Middle frontal gyrus (tissue), 1 donor: ENCODE measurements around the gene SDHC.
"Not testable (repeated sequence)": the region's sequence is repeated elsewhere in the genome, so short reads cannot be mapped to it uniquely, and the experiment has no call there.

ENCODE experiments used
- DNase-seq: peaks from one replicate; pipeline ENCODE4 v3.0.0-alpha.2; 2015; ENCODE audit warnings: low spot score; ENCODE audit errors: extremely low spot score

The SDHC gene

DNA sequence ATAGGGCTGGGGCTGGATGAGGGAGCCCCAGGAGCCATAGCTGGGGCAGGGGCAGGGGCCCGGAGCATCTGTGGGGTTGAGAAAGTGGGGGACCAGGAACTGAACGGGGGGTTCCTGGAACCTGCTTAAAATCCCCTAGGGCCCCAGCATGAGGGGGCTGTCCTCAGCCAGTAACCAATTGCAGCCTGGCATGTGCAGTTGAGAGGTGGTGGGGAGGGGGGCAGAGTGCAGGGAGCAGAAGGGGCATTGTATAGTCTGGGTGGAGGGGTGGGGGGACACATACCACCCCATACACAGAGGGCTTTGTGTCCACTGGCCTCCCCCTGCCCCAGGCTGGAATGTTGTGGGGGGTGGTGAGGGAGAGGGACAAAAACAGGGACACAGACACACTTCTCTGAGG, 4.3 kb upstream of the SDHC start, which contains the start of gene MPZ:
TSS of gene MPZ (minus strand) at position 101 of the 400 bp plus-strand sequence. CDS start at position 38, 63 bp downstream.
- no peak for DNase-seq

DNA sequence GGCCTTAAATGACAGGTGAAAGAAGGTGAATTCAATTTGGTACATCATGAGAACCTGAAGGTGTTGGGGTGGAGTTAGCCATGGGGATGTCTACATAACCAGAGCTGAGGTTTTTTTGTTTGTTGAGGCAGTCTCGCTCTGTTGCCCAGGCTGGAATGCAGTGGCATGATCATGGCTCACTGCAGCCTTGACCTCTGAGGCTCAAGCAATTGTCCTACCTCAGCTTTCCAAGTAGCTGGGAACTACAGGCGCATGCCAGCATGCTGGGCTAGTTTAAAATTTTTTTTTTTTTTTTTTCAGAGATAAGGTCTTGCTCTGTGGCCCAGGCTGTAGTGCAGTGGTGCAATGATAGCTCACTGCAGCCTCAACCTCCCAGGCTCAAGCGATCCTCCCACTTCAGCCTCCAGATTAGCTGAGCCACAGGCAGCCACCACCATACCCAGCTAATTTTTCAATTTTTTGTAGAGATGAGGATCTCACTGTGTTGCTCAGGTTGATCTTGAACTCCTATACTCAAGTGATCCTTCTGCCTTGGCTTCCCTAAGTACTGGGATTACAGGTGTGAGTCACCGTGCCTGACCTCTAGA, 2.5 kb upstream of the SDHC start:
- no peak for DNase-seq

GRCh38 chr1:161313554-161314200, 504 bp upstream of the SDHC start:
- no peak for DNase-seq

- not testable (repeated sequence) for DNase-seq
Observed at GRCh38 chr1:161315841-161316674, 1.9 kb downstream of the SDHC start.

DNA sequence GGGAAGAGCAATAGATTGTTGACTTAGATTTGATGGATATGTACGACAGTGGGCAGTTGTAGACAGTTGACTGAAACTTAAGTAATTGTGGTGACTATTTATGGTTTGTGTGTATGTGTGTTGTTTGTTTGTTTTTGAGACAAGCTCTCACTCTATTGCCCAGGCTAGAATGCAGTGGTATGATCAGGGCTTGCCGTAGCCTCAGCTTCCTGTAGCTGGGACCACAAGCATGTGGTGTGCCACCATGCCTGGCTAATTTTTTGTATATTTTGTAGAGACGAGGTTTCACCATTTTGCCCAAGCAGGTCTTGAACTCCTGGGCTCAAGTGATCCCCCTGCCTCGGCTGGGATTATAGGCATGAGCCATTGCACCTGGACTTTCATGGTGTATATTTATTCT, 9.8 kb downstream of the SDHC start:
- DNase-seq = no peak

GRCh38 chr1:161330346-161330745, 16.2 kb downstream of the SDHC start:
- DNase-seq = no peak

DNA sequence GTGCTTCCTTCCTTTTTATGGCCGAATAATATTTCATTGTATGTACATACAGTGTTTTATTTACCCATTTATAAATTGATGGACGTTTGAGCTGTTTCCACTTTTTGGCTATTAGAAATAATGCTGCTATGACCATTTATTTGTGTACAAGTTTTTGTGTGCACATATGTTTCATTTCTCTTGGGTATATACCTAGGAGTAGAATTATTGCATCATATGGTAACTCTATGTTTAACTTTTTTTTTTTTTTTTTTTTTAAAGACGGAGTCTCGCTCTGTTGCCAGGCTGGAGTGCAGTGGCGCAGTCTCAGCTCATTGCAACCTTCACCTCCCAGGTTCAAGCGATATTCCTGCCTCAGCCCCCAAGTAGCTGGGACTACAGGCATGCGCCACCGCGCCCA, 19.0 kb downstream of the SDHC start:
- no peak for DNase-seq

GRCh38 chr1:161335796-161336195, 21.6 kb downstream of the SDHC start:
- no peak for DNase-seq

- no peak for DNase-seq
Observed at GRCh38 chr1:161342177-161342576, 28.0 kb downstream of the SDHC start.

- no peak for DNase-seq
Observed at GRCh38 chr1:161342821-161343220, 28.6 kb downstream of the SDHC start.

- no peak for DNase-seq
Observed at GRCh38 chr1:161350671-161351070, 36.5 kb downstream of the SDHC start.

DNA sequence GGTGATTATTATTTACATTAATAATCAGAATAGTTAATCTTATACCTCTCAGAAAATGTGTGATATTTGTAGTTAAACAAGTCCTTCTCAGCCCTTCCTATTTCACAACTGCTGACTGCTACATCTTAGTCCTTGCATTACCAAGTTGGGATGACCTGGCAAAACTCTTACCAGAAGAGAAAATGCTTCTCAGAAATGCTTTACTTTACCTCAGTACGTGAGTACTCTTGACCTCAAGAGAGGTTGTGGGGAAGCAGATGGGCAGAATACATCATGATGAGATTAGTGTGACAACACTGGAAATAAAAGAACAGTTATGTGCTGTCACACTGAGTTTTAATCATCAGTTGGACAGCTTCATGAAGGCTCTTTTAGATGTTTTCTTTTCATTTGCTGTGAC, 37.3 kb downstream of the SDHC start:
- DNase-seq = no peak

DNA sequence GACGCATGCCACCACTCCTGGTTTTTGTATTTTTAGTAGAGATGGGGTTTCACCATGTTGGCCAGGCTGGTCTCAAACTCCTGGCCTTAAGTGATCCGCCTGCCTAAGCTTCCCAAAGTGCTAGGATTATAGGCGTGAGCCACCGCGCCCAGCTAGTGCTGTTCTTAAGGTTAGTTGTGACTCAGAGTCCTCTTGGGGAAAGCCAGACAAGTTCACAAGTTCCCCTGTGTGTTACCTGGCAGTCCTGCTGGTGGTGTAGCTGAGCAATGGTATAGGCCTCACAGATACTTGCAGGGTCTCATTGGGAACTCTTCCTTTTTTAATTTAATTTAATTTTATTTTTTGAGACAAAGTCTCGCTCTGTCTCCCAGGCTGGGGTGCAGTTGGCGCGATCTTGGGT, 42.9 kb downstream of the SDHC start:
- DNase-seq = no peak

DNA sequence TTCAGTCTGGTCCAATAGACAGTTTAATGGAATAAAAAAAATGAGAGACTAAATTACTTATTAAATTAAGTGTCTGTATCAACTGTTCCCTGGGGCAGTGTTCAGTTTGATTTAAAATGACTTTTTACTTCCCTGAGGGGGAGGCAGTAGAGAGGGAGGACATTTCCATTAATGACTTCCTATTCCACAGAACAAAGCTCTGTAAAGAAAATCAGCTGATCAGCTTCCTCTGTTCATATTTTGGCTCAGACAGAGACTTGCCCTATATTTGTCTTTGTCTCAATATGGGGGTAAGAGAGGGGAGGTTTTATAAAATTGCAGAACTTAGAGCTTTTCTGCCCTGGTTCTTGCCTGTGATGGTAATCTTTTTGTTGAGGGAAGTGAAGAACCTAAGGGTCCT, 45.1 kb downstream of the SDHC start:
- DNase-seq = no peak

DNA sequence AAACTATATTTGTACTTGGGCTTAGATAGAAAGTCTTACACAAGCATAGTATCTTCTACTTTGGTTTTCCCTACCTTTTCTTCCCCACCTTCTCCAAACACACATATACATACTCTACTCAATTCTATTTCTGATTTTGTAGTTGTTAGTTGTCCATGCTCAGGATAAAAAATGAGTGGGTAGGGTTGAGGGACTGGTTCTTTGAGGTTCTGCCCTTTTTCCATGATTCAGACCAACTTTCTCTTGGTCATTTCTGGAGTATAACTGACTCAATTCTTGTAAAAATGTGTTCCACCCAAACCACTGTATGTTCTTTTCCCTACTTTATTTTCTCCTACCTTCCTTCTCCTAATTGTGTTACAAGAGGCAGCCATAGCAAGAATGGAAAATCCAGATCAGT, 50.2 kb downstream of the SDHC start:
- DNase-seq = no peak

DNA sequence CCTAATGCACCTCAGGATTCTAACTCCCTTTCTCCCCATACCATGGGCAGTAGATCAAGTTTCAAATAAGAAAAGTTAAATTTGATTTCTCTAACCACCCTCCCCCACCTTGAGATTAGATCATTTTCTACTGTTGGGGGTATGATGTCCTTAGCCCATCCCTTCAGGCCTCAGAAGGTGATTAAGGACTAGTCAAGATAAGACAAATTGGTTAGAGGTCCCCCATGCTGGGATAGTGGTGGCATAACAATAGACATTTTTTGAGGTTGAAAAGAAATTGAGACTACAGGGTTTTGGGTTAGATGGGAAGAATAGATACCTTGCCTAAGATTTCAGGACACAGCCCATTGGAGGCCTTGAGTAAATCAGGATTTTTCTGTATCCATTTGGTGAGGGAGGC, 51.0 kb downstream of the SDHC start:
- DNase-seq = no peak

- no peak for DNase-seq
Observed at GRCh38 chr1:161367684-161368400, 53.7 kb downstream of the SDHC start, which contains the start of gene CFAP126. Gene CFAP126 (minus strand): TSS chr1:161367876. CDS start chr1:161367868, 8 bp downstream.

DNA sequence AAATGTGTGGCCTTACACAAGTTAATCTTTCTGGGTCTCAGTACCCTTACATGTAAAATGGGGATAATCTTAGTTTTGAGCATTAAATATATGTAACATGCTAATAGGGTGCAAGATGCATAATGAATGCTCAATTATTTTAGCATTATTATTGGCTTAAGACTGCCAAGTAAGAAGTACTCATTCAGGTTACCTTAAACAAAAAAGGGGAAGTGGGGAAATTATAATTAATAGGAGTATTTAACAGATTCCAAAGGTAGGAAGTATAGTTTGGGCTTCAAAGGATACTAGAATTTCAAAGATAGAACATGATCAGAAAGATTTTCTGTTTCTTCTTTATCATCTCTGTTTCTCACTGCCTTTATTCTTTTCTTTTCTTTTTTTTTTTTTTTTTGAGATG, 59.3 kb downstream of the SDHC start:
- DNase-seq = no peak

GRCh38 chr1:161374373-161374772, 60.2 kb downstream of the SDHC start:
- DNase-seq = no peak

GRCh38 chr1:161378014-161378413, 63.8 kb downstream of the SDHC start:
- no peak for DNase-seq

- DNase-seq = no peak
Observed at GRCh38 chr1:161379071-161379470, 64.9 kb downstream of the SDHC start.

DNA sequence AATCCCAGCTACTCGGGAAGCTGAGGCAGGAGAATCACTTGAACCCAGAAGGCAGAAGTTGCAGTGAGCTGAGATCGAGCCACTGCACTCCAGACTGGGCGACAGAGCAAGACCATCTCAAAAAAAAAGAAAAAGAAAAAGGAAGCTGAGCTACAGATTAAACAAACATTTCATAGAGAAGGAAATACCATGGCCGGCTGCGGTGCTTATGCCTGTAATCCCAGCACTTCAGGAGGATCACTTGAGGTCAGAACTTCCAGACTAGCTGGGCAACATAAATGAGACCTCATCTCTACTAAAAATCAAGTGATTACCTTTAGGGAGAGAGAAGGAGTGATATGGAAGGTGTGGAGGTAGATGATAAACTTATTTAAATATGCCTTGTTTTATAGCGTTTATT, 67.5 kb downstream of the SDHC start:
- no peak for DNase-seq
